WTC11 (cell line): ENCODE data around the gene HOXB3. TPM values are rescaled to one million over a fixed set of nuclear protein-coding genes. Genes with fewer than 3 reads are reported as not detected.

Experiments used
- ATAC-seq: fragments of 200-7000 bp; cut with Tn5 transposase; 2 replicates; pipeline ENCODE4 v1.10.0; 2021; ENCODE audit warnings: mild to moderate bottlenecking, moderate library complexity
- CTCF ChIA-PET: fragments of 300-600 bp; sonication (Branson Sonifier 250); formaldehyde crosslinking; loops from one replicate; lab custom pipeline; 2021; ENCODE audit warnings: antibody characterized with exemption; lab: Charles Lee
- POLR2A ChIA-PET: fragments of 350-600 bp; sonication (Branson Sonifier 250); formaldehyde crosslinking; loops from one replicate; lab custom pipeline; 2021; ENCODE audit warnings: antibody characterized with exemption; lab: Charles Lee
- DNase-seq: peaks from one replicate; pipeline ENCODE4 v3.0.0; 2021; ENCODE audit warnings: low spot score
- H3K27ac Mint-ChIP-seq: 2 replicates; pipeline ENCODE4 v1.8.0; 2021; ENCODE audit warnings: mixed read lengths
- H3K27me3 Mint-ChIP-seq: 2 replicates; pipeline ENCODE4 v1.8.0; 2021; ENCODE audit warnings: low read depth, mild to moderate bottlenecking, moderate library complexity, mixed read lengths
- H3K36me3 Mint-ChIP-seq: 2 replicates; pipeline ENCODE4 v1.8.0; 2021; ENCODE audit warnings: mixed read lengths
- H3K4me1 Mint-ChIP-seq: 2 replicates; pipeline ENCODE4 v1.8.0; 2022; ENCODE audit warnings: mixed read lengths
- H3K4me3 Mint-ChIP-seq: 2 replicates; pipeline ENCODE4 v1.8.0; 2021; ENCODE audit warnings: mild to moderate bottlenecking, moderate library complexity, mixed read lengths
- H3K9me3 Mint-ChIP-seq: 2 replicates; pipeline ENCODE4 v1.8.0; 2021; ENCODE audit warnings: mixed read lengths
- IRF1 ChIP-seq: sonication (generic); formaldehyde crosslinking; IDR thresholded peaks from 2 replicates; pipeline ENCODE4 v1.8.0; 2023; ENCODE audit warnings: missing genetic modification reagents
- MAX ChIP-seq: sonication (generic); formaldehyde crosslinking; IDR thresholded peaks from 2 replicates; pipeline ENCODE4 v1.8.0; 2022; ENCODE audit warnings: mild to moderate bottlenecking, missing genetic modification reagents
- SMAD4 ChIP-seq: sonication (generic); formaldehyde crosslinking; IDR thresholded peaks from 2 replicates; pipeline ENCODE4 v1.8.0; 2022; ENCODE audit warnings: mild to moderate bottlenecking, missing genetic modification reagents
- TEAD4 ChIP-seq: sonication (generic); formaldehyde crosslinking; IDR thresholded peaks from 2 replicates; pipeline ENCODE4 v1.8.0; 2022; ENCODE audit warnings: mild to moderate bottlenecking, missing genetic modification reagents
- ZNF121 ChIP-seq: sonication (generic); formaldehyde crosslinking; IDR thresholded peaks from 2 replicates; pipeline ENCODE4 v1.8.0; 2023; ENCODE audit warnings: missing genetic modification reagents
- total RNA-seq: library from RNA; stranded (reverse); gene quantifications from 3 replicates; pipeline ENCODE4 v1.2.3, GENCODE V29; 2021
- TF ChIP-seq, protein P1 (sequence below): sonication (generic); formaldehyde crosslinking; IDR thresholded peaks from 2 replicates; pipeline ENCODE4 v1.8.0; 2022; ENCODE audit warnings: missing genetic modification reagents
- TF ChIP-seq, protein P2 (sequence below): sonication (generic); formaldehyde crosslinking; IDR thresholded peaks from 2 replicates; pipeline ENCODE4 v1.8.1; 2023; ENCODE audit warnings: mild to moderate bottlenecking, moderate library complexity, missing genetic modification reagents
- TF ChIP-seq, protein P3 (sequence below): sonication (generic); formaldehyde crosslinking; IDR thresholded peaks from 2 replicates; pipeline ENCODE4 v1.8.0; 2023; ENCODE audit warnings: missing genetic modification reagents, mild to moderate bottlenecking, borderline replicate concordance

The HOXB3 gene
- total RNA-seq, 1 experiment from 2014 or later: 0.09 TPM

- TF ChIP-seq, protein P1, sequence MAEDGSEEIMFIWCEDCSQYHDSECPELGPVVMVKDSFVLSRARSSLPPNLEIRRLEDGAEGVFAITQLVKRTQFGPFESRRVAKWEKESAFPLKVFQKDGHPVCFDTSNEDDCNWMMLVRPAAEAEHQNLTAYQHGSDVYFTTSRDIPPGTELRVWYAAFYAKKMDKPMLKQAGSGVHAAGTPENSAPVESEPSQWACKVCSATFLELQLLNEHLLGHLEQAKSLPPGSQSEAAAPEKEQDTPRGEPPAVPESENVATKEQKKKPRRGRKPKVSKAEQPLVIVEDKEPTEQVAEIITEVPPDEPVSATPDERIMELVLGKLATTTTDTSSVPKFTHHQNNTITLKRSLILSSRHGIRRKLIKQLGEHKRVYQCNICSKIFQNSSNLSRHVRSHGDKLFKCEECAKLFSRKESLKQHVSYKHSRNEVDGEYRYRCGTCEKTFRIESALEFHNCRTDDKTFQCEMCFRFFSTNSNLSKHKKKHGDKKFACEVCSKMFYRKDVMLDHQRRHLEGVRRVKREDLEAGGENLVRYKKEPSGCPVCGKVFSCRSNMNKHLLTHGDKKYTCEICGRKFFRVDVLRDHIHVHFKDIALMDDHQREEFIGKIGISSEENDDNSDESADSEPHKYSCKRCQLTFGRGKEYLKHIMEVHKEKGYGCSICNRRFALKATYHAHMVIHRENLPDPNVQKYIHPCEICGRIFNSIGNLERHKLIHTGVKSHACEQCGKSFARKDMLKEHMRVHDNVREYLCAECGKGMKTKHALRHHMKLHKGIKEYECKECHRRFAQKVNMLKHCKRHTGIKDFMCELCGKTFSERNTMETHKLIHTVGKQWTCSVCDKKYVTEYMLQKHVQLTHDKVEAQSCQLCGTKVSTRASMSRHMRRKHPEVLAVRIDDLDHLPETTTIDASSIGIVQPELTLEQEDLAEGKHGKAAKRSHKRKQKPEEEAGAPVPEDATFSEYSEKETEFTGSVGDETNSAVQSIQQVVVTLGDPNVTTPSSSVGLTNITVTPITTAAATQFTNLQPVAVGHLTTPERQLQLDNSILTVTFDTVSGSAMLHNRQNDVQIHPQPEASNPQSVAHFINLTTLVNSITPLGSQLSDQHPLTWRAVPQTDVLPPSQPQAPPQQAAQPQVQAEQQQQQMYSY (CRISPR knock-in tag): no peak
- TF ChIP-seq ZNF121 (CRISPR knock-in tag): no peak
- no peak for TF ChIP-seq MAX
Measured at GRCh38 chr17:48621410-48622392, 31.7 kb upstream of the HOXB3 start (continued).

GRCh38 chr17:48620461-48621139 is 30.6 kb upstream of the HOXB3 start:
- Mint-ChIP-seq H3K27me3 (peaks cover 100% of the 10 kb centered on the region; the same call in 1 of the 2 replicates), H3K36me3 (no peaks in the 10 kb centered on the region), H3K4me1 (peaks cover 20% of the 10 kb centered on the region), H3K9me3 (no peaks in the 10 kb centered on the region), H3K27ac (no peak overlapping the region), H3K4me3 (no peak overlapping the region)
- DNase-seq (no peak), ATAC-seq (no peak)
- TF ChIP-seq SMAD4: no peak
- TF ChIP-seq TEAD4 (CRISPR knock-in tag): no peak
- TF ChIP-seq IRF1 (CRISPR knock-in tag): no peak
- TF ChIP-seq, protein P2, sequence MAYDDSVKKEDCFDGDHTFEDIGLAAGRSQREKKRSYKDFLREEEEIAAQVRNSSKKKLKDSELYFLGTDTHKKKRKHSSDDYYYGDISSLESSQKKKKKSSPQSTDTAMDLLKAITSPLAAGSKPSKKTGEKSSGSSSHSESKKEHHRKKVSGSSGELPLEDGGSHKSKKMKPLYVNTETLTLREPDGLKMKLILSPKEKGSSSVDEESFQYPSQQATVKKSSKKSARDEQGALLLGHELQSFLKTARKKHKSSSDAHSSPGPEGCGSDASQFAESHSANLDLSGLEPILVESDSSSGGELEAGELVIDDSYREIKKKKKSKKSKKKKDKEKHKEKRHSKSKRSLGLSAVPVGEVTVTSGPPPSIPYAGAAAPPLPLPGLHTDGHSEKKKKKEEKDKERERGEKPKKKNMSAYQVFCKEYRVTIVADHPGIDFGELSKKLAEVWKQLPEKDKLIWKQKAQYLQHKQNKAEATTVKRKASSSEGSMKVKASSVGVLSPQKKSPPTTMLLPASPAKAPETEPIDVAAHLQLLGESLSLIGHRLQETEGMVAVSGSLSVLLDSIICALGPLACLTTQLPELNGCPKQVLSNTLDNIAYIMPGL (CRISPR knock-in tag): no peak
- TF ChIP-seq, protein P3, sequence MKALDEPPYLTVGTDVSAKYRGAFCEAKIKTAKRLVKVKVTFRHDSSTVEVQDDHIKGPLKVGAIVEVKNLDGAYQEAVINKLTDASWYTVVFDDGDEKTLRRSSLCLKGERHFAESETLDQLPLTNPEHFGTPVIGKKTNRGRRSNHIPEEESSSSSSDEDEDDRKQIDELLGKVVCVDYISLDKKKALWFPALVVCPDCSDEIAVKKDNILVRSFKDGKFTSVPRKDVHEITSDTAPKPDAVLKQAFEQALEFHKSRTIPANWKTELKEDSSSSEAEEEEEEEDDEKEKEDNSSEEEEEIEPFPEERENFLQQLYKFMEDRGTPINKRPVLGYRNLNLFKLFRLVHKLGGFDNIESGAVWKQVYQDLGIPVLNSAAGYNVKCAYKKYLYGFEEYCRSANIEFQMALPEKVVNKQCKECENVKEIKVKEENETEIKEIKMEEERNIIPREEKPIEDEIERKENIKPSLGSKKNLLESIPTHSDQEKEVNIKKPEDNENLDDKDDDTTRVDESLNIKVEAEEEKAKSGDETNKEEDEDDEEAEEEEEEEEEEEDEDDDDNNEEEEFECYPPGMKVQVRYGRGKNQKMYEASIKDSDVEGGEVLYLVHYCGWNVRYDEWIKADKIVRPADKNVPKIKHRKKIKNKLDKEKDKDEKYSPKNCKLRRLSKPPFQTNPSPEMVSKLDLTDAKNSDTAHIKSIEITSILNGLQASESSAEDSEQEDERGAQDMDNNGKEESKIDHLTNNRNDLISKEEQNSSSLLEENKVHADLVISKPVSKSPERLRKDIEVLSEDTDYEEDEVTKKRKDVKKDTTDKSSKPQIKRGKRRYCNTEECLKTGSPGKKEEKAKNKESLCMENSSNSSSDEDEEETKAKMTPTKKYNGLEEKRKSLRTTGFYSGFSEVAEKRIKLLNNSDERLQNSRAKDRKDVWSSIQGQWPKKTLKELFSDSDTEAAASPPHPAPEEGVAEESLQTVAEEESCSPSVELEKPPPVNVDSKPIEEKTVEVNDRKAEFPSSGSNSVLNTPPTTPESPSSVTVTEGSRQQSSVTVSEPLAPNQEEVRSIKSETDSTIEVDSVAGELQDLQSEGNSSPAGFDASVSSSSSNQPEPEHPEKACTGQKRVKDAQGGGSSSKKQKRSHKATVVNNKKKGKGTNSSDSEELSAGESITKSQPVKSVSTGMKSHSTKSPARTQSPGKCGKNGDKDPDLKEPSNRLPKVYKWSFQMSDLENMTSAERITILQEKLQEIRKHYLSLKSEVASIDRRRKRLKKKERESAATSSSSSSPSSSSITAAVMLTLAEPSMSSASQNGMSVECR: no peak
- POLR2A ChIA-PET: interaction anchor here (0.5 kb wide), 1 partner anchor 229 kb away, joined by 3 read pairs; no protein-coding TSS in a partner anchor
- CTCF ChIA-PET: interaction anchor here (0.5 to 4.1 kb wide), 4 partner anchors 16 to 131 kb away, joined by 3 to 27 read pairs (median 6); partner anchors contain the start of gene HOXB5
